ENCODE results near the gene ASL.
"Not testable (repeated sequence)": the region's sequence is repeated elsewhere in the genome, so short reads cannot be mapped to it uniquely, and the experiment has no call there.

Gene ASL

DNA sequence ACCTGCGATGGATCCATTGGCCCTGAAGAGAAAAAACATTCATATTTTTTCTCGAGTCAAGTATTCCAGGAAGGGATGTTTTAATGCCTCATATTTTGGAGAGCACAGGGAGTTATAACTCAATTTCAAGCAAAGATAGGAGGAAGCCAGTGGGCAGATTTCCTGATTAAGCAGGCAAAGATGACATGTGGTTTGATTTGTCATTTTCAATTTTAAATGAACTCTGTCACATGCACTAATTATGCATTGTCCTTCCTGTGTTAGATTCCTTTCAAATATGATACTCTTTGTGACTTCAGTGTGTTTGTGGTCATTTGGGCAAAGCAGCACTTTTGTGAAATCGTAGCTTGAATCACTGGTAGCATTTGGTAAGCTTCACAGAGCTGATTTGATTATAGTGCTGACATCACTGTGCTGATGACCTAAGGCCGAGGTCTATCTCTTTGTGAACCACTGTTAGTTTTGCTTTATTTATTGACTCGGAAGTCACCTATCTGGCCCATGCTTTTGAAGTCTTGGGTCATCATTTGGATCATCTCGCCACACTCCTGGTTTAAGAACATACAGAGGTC is 50.2 kb downstream of the ASL start:
- not testable (repeated sequence) for H3K9ac ChIP-seq (ENCODE audit: low read depth, low read length, poor library complexity); H3K79me1 ChIP-seq (ENCODE audit: low read depth, low read length); H3K4ac ChIP-seq (ENCODE audit: low read length); H4K8ac ChIP-seq (ENCODE audit: low read depth, low read length); H3K18ac ChIP-seq (ENCODE audit: low read length); H3K14ac ChIP-seq (ENCODE audit: low read length); H2BK120ac ChIP-seq (ENCODE audit: low read depth, low read length); H2AK5ac ChIP-seq (ENCODE audit: low read depth, low read length); H2BK12ac ChIP-seq (ENCODE audit: low read length); H3K9me3 ChIP-seq (replicated peaks in 1 of 2; ENCODE audit: control insufficient read depth in 2 of 2, insufficient read depth in 1 of 2, low read depth in 1 of 2, low read length in 2 of 2); H3K27ac ChIP-seq (replicated peaks; ENCODE audit: low read length); H3K4me2 ChIP-seq (ENCODE audit: insufficient read depth, low read length, poor library complexity, severe bottlenecking); H3K4me1 ChIP-seq (ENCODE audit: control insufficient read depth in 2 of 2, insufficient read depth in 1 of 2, low read depth in 1 of 2, low read length in 2 of 2); H4K91ac ChIP-seq (ENCODE audit: low read depth, low read length, poor library complexity); H2BK5ac ChIP-seq (ENCODE audit: low read length); H3K27me3 ChIP-seq (ENCODE audit: control insufficient read depth in 3 of 3, insufficient read depth in 3 of 3, low read depth in 1 of 3, low read length in 3 of 3); H2BK15ac ChIP-seq (ENCODE audit: low read length); H3K4me3 ChIP-seq (ENCODE audit: low read length in 2 of 2); H2AFZ ChIP-seq (ENCODE audit: low read length); H3K23ac ChIP-seq (ENCODE audit: low read depth, low read length, poor library complexity); DNase-seq (ENCODE audit: low spot score)
- WGBS, 2 donors (ENCODE audit: extremely low coverage in 2 of 2, insufficient read length in 2 of 2, insufficient replicate concordance in 1 of 2) = no CpG with 5 or more reads among the region's 6 CpGs
- H3K36me3 ChIP-seq (replicated peaks in 1 of 2; ENCODE audit: control insufficient read depth in 2 of 2, insufficient read depth in 2 of 2, low read length in 2 of 2) = peaks cover 0 to 18% of the 10 kb centered on the region in 2 donors

DNA sequence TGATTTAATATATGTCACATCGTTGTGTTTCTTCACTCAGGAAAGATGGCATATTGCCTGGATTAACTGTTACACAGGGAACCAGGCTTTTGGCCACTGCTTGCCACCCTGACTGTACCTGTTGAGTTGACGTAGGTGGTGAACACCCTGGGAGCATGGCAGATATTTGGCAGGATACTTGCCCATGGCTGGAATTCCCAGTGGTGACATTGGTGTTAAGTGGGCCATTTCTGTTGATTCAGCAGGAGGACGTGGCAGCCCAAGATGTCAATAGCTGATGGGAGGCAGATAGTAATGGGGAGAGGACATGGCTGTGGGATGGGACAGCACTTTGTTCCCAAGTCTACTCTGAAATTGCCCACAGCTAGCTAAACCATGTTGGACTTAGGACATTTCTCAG is 51.6 kb downstream of the ASL start:
- not testable (repeated sequence) for H2AFZ ChIP-seq (ENCODE audit: low read length); H3K27ac ChIP-seq (replicated peaks; ENCODE audit: low read length); H3K14ac ChIP-seq (ENCODE audit: low read length); H3K23ac ChIP-seq (ENCODE audit: low read depth, low read length, poor library complexity); H3K9me3 ChIP-seq (replicated peaks in 1 of 2; ENCODE audit: control insufficient read depth in 2 of 2, insufficient read depth in 1 of 2, low read depth in 1 of 2, low read length in 2 of 2); DNase-seq (ENCODE audit: low spot score); H3K4me1 ChIP-seq (ENCODE audit: control insufficient read depth in 2 of 2, insufficient read depth in 1 of 2, low read depth in 1 of 2, low read length in 2 of 2); H3K27me3 ChIP-seq (ENCODE audit: control insufficient read depth in 3 of 3, insufficient read depth in 3 of 3, low read depth in 1 of 3, low read length in 3 of 3); H2BK15ac ChIP-seq (ENCODE audit: low read length); H3K9ac ChIP-seq (ENCODE audit: low read depth, low read length, poor library complexity); H3K4me2 ChIP-seq (ENCODE audit: insufficient read depth, low read length, poor library complexity, severe bottlenecking); H3K18ac ChIP-seq (ENCODE audit: low read length); H2AK5ac ChIP-seq (ENCODE audit: low read depth, low read length); H2BK5ac ChIP-seq (ENCODE audit: low read length); H2BK12ac ChIP-seq (ENCODE audit: low read length); H3K4ac ChIP-seq (ENCODE audit: low read length); H4K91ac ChIP-seq (ENCODE audit: low read depth, low read length, poor library complexity); H3K4me3 ChIP-seq (ENCODE audit: low read length in 2 of 2); H4K8ac ChIP-seq (ENCODE audit: low read depth, low read length); H3K79me1 ChIP-seq (ENCODE audit: low read depth, low read length); H2BK120ac ChIP-seq (ENCODE audit: low read depth, low read length)
- peaks cover 2 to 25% of the 10 kb centered on the region in 2 donors for H3K36me3 ChIP-seq (replicated peaks in 1 of 2; ENCODE audit: control insufficient read depth in 2 of 2, insufficient read depth in 2 of 2, low read length in 2 of 2)
- WGBS, 2 donors (ENCODE audit: extremely low coverage in 2 of 2, insufficient read length in 2 of 2, insufficient replicate concordance in 1 of 2) = no CpG with 5 or more reads among the region's 3 CpGs

DNA sequence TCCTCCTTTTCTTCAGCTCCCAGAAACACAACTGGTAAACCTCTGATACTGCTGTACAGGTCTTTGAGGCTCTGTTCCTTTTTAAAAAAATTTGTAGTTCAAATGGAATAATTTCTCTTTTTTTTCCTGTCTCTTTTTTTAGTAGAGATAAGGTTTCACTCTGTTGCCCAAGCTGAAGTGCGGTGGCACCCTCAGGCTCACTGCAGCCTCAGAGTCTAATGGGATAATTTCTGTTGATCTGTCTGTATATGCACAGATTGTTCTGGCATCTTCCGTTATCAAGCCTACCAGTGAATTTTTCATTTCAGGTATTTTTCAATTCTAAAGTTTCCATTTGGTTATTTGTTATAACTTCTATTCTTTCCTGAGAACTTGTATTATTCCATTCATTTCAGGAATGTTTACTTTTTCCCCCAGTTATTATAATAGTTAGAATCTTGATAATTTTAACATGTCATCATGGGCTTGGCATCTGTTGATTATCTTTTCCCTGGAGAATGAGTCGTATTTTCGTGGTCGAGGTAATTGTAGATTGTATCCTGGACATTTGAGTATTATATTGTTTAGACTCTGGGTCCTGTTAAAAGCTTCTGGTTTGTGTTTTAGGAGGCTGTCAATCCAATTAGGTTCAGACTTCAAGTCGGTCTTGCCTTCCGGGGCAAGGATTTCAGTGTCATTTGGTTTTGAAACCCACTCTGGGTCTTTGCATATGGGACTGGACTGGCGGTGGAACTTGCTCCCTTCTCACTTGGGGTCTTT is 63.6 kb downstream of the ASL start:
- no peak overlapping the region for H3K4me2 ChIP-seq (ENCODE audit: insufficient read depth, low read length, poor library complexity, severe bottlenecking)
- H3K27me3 ChIP-seq (ENCODE audit: control insufficient read depth in 3 of 3, insufficient read depth in 3 of 3, low read depth in 1 of 3, low read length in 3 of 3) = no peaks in the 10 kb centered on the region
- peaks cover 19 to 83% of the 10 kb centered on the region in 2 donors for H3K36me3 ChIP-seq (replicated peaks in 1 of 2; ENCODE audit: control insufficient read depth in 2 of 2, insufficient read depth in 2 of 2, low read length in 2 of 2)

DNA sequence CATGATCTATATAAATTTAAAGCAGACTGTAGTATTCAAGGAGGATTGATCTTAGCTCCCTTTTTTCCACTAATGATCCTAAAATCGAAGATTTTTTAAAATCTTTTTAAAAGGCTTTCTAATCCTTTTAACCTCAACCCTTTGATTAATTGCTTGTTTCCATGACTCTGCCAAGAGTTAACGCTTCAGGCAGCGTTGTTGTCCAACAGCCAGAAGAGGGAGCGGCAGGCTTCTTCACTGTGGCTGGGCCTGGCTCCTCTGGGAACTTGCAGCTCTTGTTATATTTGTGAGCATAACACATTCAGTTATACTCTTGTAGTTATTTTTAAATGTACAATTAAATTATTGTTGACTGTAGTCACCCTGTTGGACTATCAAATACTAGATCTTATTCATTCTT is 65.3 kb downstream of the ASL start:
- Histone ChIP-seq H2BK15ac (ENCODE audit: low read length) (no peak overlapping the region), H3K18ac (ENCODE audit: low read length) (no peak overlapping the region), H3K27me3 (ENCODE audit: control insufficient read depth in 3 of 3, insufficient read depth in 3 of 3, low read depth in 1 of 3, low read length in 3 of 3) (no peaks in the 10 kb centered on the region), H3K79me1 (ENCODE audit: low read depth, low read length) (peaks cover 2% of the 10 kb centered on the region), H3K4ac (ENCODE audit: low read length) (no peak overlapping the region), H3K23ac (ENCODE audit: low read depth, low read length, poor library complexity) (no peak overlapping the region), H2BK12ac (ENCODE audit: low read length) (no peak overlapping the region), H2AFZ (ENCODE audit: low read length) (no peak overlapping the region), H2AK5ac (ENCODE audit: low read depth, low read length) (no peak overlapping the region), H3K9me3 (replicated peaks in 1 of 2; ENCODE audit: control insufficient read depth in 2 of 2, insufficient read depth in 1 of 2, low read depth in 1 of 2, low read length in 2 of 2) (no peaks in the 10 kb centered on the region), H3K36me3 (replicated peaks in 1 of 2; ENCODE audit: control insufficient read depth in 2 of 2, insufficient read depth in 2 of 2, low read length in 2 of 2) (peaks cover 14 to 85% of the 10 kb centered on the region in 2 donors), H3K14ac (ENCODE audit: low read length) (no peak overlapping the region), H3K4me3 (ENCODE audit: low read length in 2 of 2) (no peak overlapping the region), H3K9ac (ENCODE audit: low read depth, low read length, poor library complexity) (no peak overlapping the region), H2BK5ac (ENCODE audit: low read length) (no peak overlapping the region), H4K91ac (ENCODE audit: low read depth, low read length, poor library complexity) (no peak overlapping the region), H4K8ac (ENCODE audit: low read depth, low read length) (no peak overlapping the region), H3K4me1 (ENCODE audit: control insufficient read depth in 2 of 2, insufficient read depth in 1 of 2, low read depth in 1 of 2, low read length in 2 of 2) (no peaks in the 10 kb centered on the region), H2BK120ac (ENCODE audit: low read depth, low read length) (no peak overlapping the region), H3K27ac (replicated peaks; ENCODE audit: low read length) (no peak overlapping the region), H3K4me2 (ENCODE audit: insufficient read depth, low read length, poor library complexity, severe bottlenecking) (no peak overlapping the region)
- DNase-seq (ENCODE audit: low spot score) = no peak
- WGBS, 2 donors (ENCODE audit: extremely low coverage in 2 of 2, insufficient read length in 2 of 2, insufficient replicate concordance in 1 of 2) = no CpG with 5 or more reads among the region's 4 CpGs

More for the DNA sequence above, 63.6 kb downstream of the ASL start:
- Histone ChIP-seq H2BK12ac (ENCODE audit: low read length) (no peak overlapping the region), H4K8ac (ENCODE audit: low read depth, low read length) (no peak overlapping the region), H4K91ac (ENCODE audit: low read depth, low read length, poor library complexity) (no peak overlapping the region), H3K23ac (ENCODE audit: low read depth, low read length, poor library complexity) (no peak overlapping the region), H3K4me3 (ENCODE audit: low read length in 2 of 2) (no peak overlapping the region), H2BK5ac (ENCODE audit: low read length) (no peak overlapping the region), H2BK15ac (ENCODE audit: low read length) (no peak overlapping the region), H3K14ac (ENCODE audit: low read length) (no peak overlapping the region), H2AFZ (ENCODE audit: low read length) (no peak overlapping the region), H3K79me1 (ENCODE audit: low read depth, low read length) (no peaks in the 10 kb centered on the region), H3K18ac (ENCODE audit: low read length) (no peak overlapping the region), H3K4ac (ENCODE audit: low read length) (no peak overlapping the region), H2AK5ac (ENCODE audit: low read depth, low read length) (no peak overlapping the region), H3K9ac (ENCODE audit: low read depth, low read length, poor library complexity) (no peak overlapping the region), H2BK120ac (ENCODE audit: low read depth, low read length) (no peak overlapping the region), H3K27ac (replicated peaks; ENCODE audit: low read length) (no peak overlapping the region), H3K9me3 (replicated peaks in 1 of 2; ENCODE audit: control insufficient read depth in 2 of 2, insufficient read depth in 1 of 2, low read depth in 1 of 2, low read length in 2 of 2) (no peaks in the 10 kb centered on the region), H3K4me1 (ENCODE audit: control insufficient read depth in 2 of 2, insufficient read depth in 1 of 2, low read depth in 1 of 2, low read length in 2 of 2) (no peaks in the 10 kb centered on the region)
- no peak for DNase-seq (ENCODE audit: low spot score)
- no CpG with 5 or more reads among the region's 8 CpGs for WGBS, 2 donors (ENCODE audit: extremely low coverage in 2 of 2, insufficient read length in 2 of 2, insufficient replicate concordance in 1 of 2)
